Gastroesophageal sphincter (tissue), 4 donors: Measurements from ENCODE around the gene NELL1. TPM values are rescaled to one million over a fixed set of nuclear protein-coding genes. Genes with fewer than 3 reads are reported as not detected.

Experiments used
- ATAC-seq: fragments of 150-250 bp; one replicate; pipeline ENCODE4 v1.9.1; 2016; ENCODE audit warnings: mild to moderate bottlenecking, moderate library complexity
- H3K27ac ChIP-seq, 4 donors: fragments of 200-600 bp; sonication (generic) in 3 of 4; 1 replicate in 3 of 4; 2 replicates in 1 of 4; pipeline ENCODE4 v1.5.1; 2016 to 2019
- H3K27me3 ChIP-seq: fragments of 200-600 bp; sonication (generic); one replicate; pipeline ENCODE4 v1.5.1; 2019
- H3K36me3 ChIP-seq, 2 donors: fragments of 200-600 bp; sonication (generic); one replicate each; pipeline ENCODE4 v1.5.1; 2019; ENCODE audit warnings: control low read depth in 1 of 2
- H3K4me1 ChIP-seq, 3 donors: fragments of 200-600 bp; sonication (generic); 1 replicate in 2 of 3; 2 replicates in 1 of 3; pipeline ENCODE4 v1.5.1; 2016 to 2019; ENCODE audit warnings: control low read depth in 2 of 3
- H3K4me3 ChIP-seq, 2 donors: fragments of 200-600 bp; sonication (generic); one replicate each; pipeline ENCODE4 v1.5.1; 2019; ENCODE audit warnings: mild to moderate bottlenecking in 1 of 2, moderate library complexity in 1 of 2
- H3K9me3 ChIP-seq, 3 donors: fragments of 200-600 bp; sonication (generic); one replicate each; pipeline ENCODE4 v1.5.1; 2017 to 2019; ENCODE audit warnings: control low read depth in 2 of 3
- CTCF ChIP-seq, 4 experiments: fragments of 200-600 bp in 2 of 4; fragments of 450-650 bp in 2 of 4; sonication (generic) in 1 of 4; IDR thresholded peaks; one replicate each; pipeline ENCODE4 v1.5.1; 2017 to 2019; ENCODE audit warnings: antibody characterized with exemption in 4 of 4, mild to moderate bottlenecking in 2 of 4, moderate library complexity in 2 of 4
- EP300 ChIP-seq: sonication (generic); formaldehyde crosslinking; IDR thresholded peaks from one replicate; pipeline ENCODE4 v1.6.1; 2017; ENCODE audit warnings: antibody characterized with exemption, mild to moderate bottlenecking
- POLR2A ChIP-seq, 2 donors: fragments of 450-650 bp; IDR thresholded peaks; one replicate each; pipeline ENCODE4 v1.6.1; 2017; ENCODE audit warnings: antibody characterized with exemption in 2 of 2, mild to moderate bottlenecking in 2 of 2, moderate library complexity in 1 of 2
- POLR2AphosphoS5 ChIP-seq: sonication (generic); formaldehyde crosslinking; IDR thresholded peaks from one replicate; pipeline ENCODE4 v1.6.1; 2017; ENCODE audit warnings: antibody characterized with exemption
- WGBS, 2 donors: methylation state at CpG; one replicate each; pipeline ENCODE4 v1.1.5; 2018; ENCODE audit warnings: low coverage in 1 of 2; 5-methylcytosine and 5-hydroxymethylcytosine counted together
- total RNA-seq, 4 donors: library from RNA; depleted of rRNA; stranded (reverse); fragments of >200 nt; gene quantifications; one replicate each; pipeline ENCODE4 v1.1.0, GENCODE V29; 2016

Gene NELL1
- total RNA-seq, 4 donors from 2014 or later, result 0.27 to 3.0 (median 1.5) TPM

- H3K27me3 ChIP-seq, result no peaks in the 10 kb centered on the region
- no peak for ATAC-seq
- H3K27ac ChIP-seq, result no peak overlapping the region
- TF ChIP-seq POLR2AphosphoS5, result no peak
- no peak overlapping the region for H3K4me3 ChIP-seq
- H3K4me1 ChIP-seq, result no peaks in the 10 kb centered on the region
- no peaks in the 10 kb centered on the region for H3K36me3 ChIP-seq
- H3K9me3 ChIP-seq, result no peaks in the 10 kb centered on the region
Measured at GRCh38 chr11:21474529-21474928, 805.1 kb downstream of the NELL1 start.

DNA sequence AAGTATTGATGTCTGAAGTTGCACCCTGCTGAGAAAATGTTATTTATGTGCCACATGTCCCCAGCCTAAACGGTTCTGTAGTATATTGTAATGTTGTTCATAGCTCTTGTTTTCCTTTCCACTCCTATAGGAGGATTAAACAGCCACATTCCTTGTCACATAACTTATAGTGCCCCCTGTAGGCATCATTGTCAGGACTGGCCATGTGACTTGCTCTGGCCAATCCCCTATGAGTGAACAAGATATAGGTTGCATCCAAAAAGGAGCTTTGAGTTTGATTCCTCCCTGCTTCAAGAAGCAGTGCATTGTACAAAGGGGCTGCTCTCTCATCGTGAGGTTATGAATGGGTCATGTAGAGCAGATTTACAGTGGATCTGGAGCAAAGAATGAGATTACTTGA lies 805.9 kb downstream of the NELL1 start:
- no peak overlapping the region for H3K4me3 ChIP-seq
- no peaks in the 10 kb centered on the region for H3K4me1 ChIP-seq
- no peak overlapping the region for H3K27ac ChIP-seq
- TF ChIP-seq POLR2AphosphoS5 (no peak), EP300 (no peak), POLR2A (IDR thresholded peaks at IDR 0.05) (no peak)
- no peak for ATAC-seq
- H3K27me3 ChIP-seq, result no peaks in the 10 kb centered on the region
- H3K9me3 ChIP-seq, result no peaks in the 10 kb centered on the region
- 56 to 67% methylated on average over 2 of the region's 2 CpGs for WGBS, 2 donors
- no peaks in the 10 kb centered on the region for H3K36me3 ChIP-seq

DNA sequence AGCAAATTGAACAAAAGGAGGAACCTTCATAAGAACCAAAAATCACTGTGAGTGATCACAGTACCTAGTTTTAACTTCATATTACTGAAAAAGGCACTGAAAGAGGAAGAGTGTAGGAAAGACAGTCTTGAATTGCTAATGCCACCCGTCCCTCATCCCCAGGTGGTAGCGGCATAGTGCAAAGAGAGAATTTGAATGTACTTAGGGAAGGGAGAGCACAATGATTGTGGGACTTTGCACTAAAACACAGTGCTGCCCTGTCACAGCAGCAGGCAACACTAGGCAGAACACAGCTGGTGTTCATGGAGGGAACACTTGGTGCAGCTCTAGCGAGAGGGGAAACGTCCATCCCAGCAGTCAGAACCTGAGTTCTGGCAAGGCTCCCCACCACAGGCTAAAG lies 807.2 kb downstream of the NELL1 start:
- ATAC-seq, result no peak
- H3K27me3 ChIP-seq, result no peaks in the 10 kb centered on the region
- H3K27ac ChIP-seq, result no peak overlapping the region
- WGBS, 2 donors, result 75 to 88% methylated on average over 2 of the region's 4 CpGs
- H3K4me3 ChIP-seq, result no peak overlapping the region
- H3K4me1 ChIP-seq, result no peaks in the 10 kb centered on the region
- H3K36me3 ChIP-seq, result no peaks in the 10 kb centered on the region
- TF ChIP-seq CTCF (IDR thresholded peaks at IDR 0.05), result no peak
- H3K9me3 ChIP-seq, result no peaks in the 10 kb centered on the region

GRCh38 chr11:21480240-21480639 lies 810.9 kb downstream of the NELL1 start:
- no peak overlapping the region for H3K27ac ChIP-seq
- no peaks in the 10 kb centered on the region for H3K9me3 ChIP-seq
- H3K4me1 ChIP-seq, result no peaks in the 10 kb centered on the region
- ATAC-seq, result no peak
- H3K36me3 ChIP-seq, result no peaks in the 10 kb centered on the region
- TF ChIP-seq POLR2AphosphoS5, result no peak
- no peak for TF ChIP-seq POLR2A (IDR thresholded peaks at IDR 0.05)
- no peak for TF ChIP-seq EP300
- TF ChIP-seq CTCF (IDR thresholded peaks at IDR 0.05), result no peak
- WGBS, 2 donors, result 33 to 45% methylated on average over 2 of the region's 2 CpGs
- no peak overlapping the region for H3K4me3 ChIP-seq
- H3K27me3 ChIP-seq, result no peaks in the 10 kb centered on the region

- ATAC-seq, result no peak
- Histone ChIP-seq H3K27me3 (no peaks in the 10 kb centered on the region), H3K4me3 (no peak overlapping the region), H3K27ac (no peak overlapping the region), H3K36me3 (no peaks in the 10 kb centered on the region), H3K4me1 (no peaks in the 10 kb centered on the region), H3K9me3 (no peaks in the 10 kb centered on the region)
- TF ChIP-seq POLR2A (IDR thresholded peaks at IDR 0.05), result no peak
Measured at GRCh38 chr11:21481255-21481654, 811.9 kb downstream of the NELL1 start.

- no peak overlapping the region for H3K27ac ChIP-seq
- H3K9me3 ChIP-seq, result no peaks in the 10 kb centered on the region
- no peaks in the 10 kb centered on the region for H3K36me3 ChIP-seq
- 96 to 99% methylated on average over 4 of the region's 4 CpGs for WGBS, 2 donors
- no peaks in the 10 kb centered on the region for H3K27me3 ChIP-seq
- H3K4me3 ChIP-seq, result no peak overlapping the region
- no peak for ATAC-seq
- H3K4me1 ChIP-seq, result no peaks in the 10 kb centered on the region
- TF ChIP-seq EP300 (no peak), CTCF (IDR thresholded peaks at IDR 0.05) (no peak), POLR2A (IDR thresholded peaks at IDR 0.05) (no peak), POLR2AphosphoS5 (no peak)
Measured at GRCh38 chr11:21484039-21484438, 814.7 kb downstream of the NELL1 start.

DNA sequence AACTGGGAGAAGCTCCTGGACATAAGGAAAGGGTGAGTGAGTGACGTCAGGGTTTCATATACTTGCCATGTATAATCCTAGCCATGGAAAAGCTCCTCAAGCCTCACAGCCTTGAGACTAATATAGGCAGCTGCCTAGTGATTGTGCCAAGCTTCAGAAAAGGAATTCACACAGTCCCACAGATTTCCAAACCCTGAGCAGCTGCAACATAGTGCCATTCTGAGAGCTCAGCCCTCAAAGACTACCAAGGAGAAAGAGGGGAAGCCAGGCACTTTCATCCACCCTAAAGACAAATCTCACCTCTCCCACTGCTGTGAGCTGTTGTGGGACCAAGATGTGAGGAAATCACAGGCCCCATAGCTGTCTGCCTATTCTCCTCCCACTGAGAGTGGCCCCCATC lies 815.6 kb downstream of the NELL1 start:
- no peak for ATAC-seq
- 73 to 83% methylated on average over 1 of the region's 1 CpG for WGBS, 2 donors
- H3K4me1 ChIP-seq, result no peaks in the 10 kb centered on the region

More for the DNA sequence above, 815.6 kb downstream of the NELL1 start:
- H3K36me3 ChIP-seq, result no peaks in the 10 kb centered on the region
- TF ChIP-seq POLR2A (IDR thresholded peaks at IDR 0.05), result no peak
- H3K27ac ChIP-seq, result no peak overlapping the region
- H3K4me3 ChIP-seq, result no peak overlapping the region
- H3K27me3 ChIP-seq, result no peaks in the 10 kb centered on the region
- H3K9me3 ChIP-seq, result no peaks in the 10 kb centered on the region
